MCF 10A (cell line): Measurements from ENCODE around the gene KCTD11. TPM values are rescaled to one million over a fixed set of nuclear protein-coding genes. Genes with fewer than 3 reads are reported as not detected.

Experiments
- BruUV-seq: library from RNA; stranded (reverse); fragments of 400-500 nt; replicated peaks from 2 replicates; lab custom pipeline; 2021; lab: Mats Ljungman, UMichigan
- CTCF ChIA-PET: fragments of 300-600 bp; sonication (Branson Sonifier 250); formaldehyde crosslinking; extraction: SDS; loops from one replicate; lab custom pipeline; 2021; ENCODE audit warnings: antibody characterized with exemption, inconsistent platforms; lab: Yijun Ruan, JAX
- POLR2A ChIA-PET: fragments of 300-600, 350-650 bp; sonication (Branson Sonifier 250); formaldehyde crosslinking; extraction: SDS; loops from one replicate; lab custom pipeline; 2020; ENCODE audit warnings: antibody characterized with exemption, inconsistent platforms; lab: Yijun Ruan, JAX
- DNase-seq: peaks from one replicate; pipeline ENCODE4 v3.0.0-alpha.2; 2018; ENCODE audit not compliant: unreplicated experiment
- H3K27ac Mint-ChIP-seq: one replicate; pipeline ENCODE4 v1.8.0; 2022; ENCODE audit warnings: mild to moderate bottlenecking, low read depth, mixed read lengths; ENCODE audit not compliant: unreplicated experiment
- H3K27me3 Mint-ChIP-seq: one replicate; pipeline ENCODE4 v1.8.0; 2022; ENCODE audit warnings: mixed read lengths; ENCODE audit not compliant: insufficient read depth, unreplicated experiment
- H3K36me3 Mint-ChIP-seq: one replicate; pipeline ENCODE4 v1.8.0; 2022; ENCODE audit warnings: mild to moderate bottlenecking, moderate library complexity, mixed read lengths; ENCODE audit not compliant: insufficient read depth, unreplicated experiment
- H3K4me1 Mint-ChIP-seq: one replicate; pipeline ENCODE4 v1.8.0; 2022; ENCODE audit warnings: mixed read lengths; ENCODE audit not compliant: insufficient read depth, unreplicated experiment
- H3K4me3 Mint-ChIP-seq: one replicate; pipeline ENCODE4 v1.8.0; 2022; ENCODE audit warnings: mild to moderate bottlenecking, moderate library complexity, mixed read lengths; ENCODE audit not compliant: unreplicated experiment
- H3K9me3 Mint-ChIP-seq: one replicate; pipeline ENCODE4 v1.8.0; 2022; ENCODE audit warnings: mixed read lengths; ENCODE audit not compliant: unreplicated experiment
- CTCF ChIP-seq: fragments of 200-600 bp; IDR thresholded peaks from one replicate; pipeline ENCODE4 v1.8.0; 2022; ENCODE audit warnings: antibody characterized with exemption, mild to moderate bottlenecking; ENCODE audit not compliant: unreplicated experiment
- intact Hi-C: fragments of 100-400 bp; cut with micrococcal nuclease; formaldehyde crosslinking; loops from 2 replicates; pipeline ENCODE4 v1.14.1; 2022
- total RNA-seq: library from RNA; stranded (reverse); gene quantifications from 2 replicates; pipeline ENCODE4 v1.2.3, GENCODE V29; 2022

KCTD11 gene
- total RNA-seq, 1 experiment from 2014 or later: 10.1 TPM

DNA sequence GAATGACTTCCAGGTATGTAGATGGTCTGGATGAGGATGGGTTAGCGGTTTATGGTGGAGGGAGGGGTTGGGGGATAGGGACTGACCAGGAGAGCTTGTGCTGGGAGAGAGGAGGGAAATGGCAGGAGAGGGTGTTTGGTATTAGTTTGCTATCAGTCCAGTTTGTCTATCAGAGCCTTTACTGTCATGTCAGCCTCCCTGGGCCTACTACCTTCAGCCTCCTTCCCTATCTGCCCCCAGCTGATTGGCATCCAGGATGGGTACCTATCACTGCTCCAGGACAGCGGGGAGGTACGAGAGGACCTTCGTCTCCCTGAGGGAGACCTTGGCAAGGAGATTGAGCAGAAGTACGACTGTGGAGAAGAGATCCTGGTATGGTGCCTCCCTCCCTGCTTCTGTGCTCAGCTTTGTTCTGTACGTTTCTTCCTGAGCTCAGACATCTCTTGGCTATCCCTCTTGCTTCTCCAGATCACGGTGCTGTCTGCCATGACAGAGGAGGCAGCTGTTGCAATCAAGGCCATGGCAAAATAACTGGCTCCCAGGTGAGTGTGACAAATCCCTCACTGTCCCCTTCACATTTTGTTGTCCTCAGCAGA lies 40.8 kb upstream of the KCTD11 start:
- Mint-ChIP-seq H3K27me3 (no peaks in the 10 kb centered on the region), H3K4me1 (peaks cover 37% of the 10 kb centered on the region), H3K9me3 (no peaks in the 10 kb centered on the region), H3K27ac (peak overlapping the region; percentile 87), H3K36me3 (peaks cover 89% of the 10 kb centered on the region), H3K4me3 (peak overlapping the region; percentile 88)
- ChIA-PET POLR2A (interaction anchor here (1.0 to 1.7 kb wide), 2 partner anchors 18 to 272 kb away, joined by 3 read pairs; partner anchors contain the start of genes MPDU1 and NEURL4), CTCF (interaction anchor here (1.2 to 1.5 kb wide), 2 partner anchors 34 to 44 kb away, joined by 3 to 6 read pairs; no protein-coding TSS in a partner anchor)
- no peak for DNase-seq
- BruUV-seq: no TSS peak
- intact Hi-C loops: no loop called here
- no peak for TF ChIP-seq CTCF

DNA sequence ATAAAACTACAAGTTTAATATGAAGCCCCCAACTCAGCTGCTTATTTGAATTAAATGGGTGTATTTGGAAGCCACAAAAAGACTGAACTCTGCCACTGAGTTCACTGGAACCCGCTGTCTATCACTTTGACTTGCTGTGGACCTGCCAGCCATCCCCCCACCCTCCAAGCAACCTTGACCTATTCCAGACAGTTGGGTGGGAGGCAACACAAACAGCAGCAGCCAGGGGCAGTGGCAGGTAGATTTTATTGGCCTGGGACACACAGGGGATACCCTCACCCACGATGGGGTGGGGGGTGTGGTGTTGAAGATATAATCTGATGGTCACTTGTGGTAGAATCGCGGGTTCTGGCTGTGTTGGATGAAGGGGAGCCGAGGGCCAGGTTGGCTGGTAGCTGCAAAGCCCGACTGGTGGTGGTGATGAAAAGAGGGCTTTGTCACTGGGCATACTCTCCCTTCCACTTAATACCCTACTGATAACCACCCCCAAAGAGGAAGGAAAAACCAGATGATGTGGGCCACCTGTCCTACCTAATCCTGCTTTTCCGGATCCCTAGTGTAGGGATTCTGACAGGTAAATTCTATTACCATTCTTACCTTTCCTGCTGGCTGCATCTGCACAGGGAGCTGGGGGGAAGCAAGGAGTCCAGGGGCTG lies 39.4 kb upstream of the KCTD11 start:
- H3K9me3 Mint-ChIP-seq: no peaks in the 10 kb centered on the region
- H3K27me3 Mint-ChIP-seq: no peaks in the 10 kb centered on the region
- DNase-seq: no peak
- intact Hi-C loops: no loop called here
- ChIA-PET POLR2A (interaction anchor here (0.8 to 4.0 kb wide), 8 partner anchors 17 to 263 kb away, joined by 3 to 41 read pairs (median 4); partner anchors contain the start of genes ACADVL, CTDNEP1, DLG4 and ELP5), CTCF (interaction anchor here (0.5 to 1.2 kb wide), 5 partner anchors 12 to 291 kb away, joined by 3 to 6 read pairs (median 4); partner anchors contain the start of gene PHF23)
- peaks cover 41% of the 10 kb centered on the region for H3K4me1 Mint-ChIP-seq
- H3K36me3 Mint-ChIP-seq: peaks cover 87% of the 10 kb centered on the region
- H3K4me3 Mint-ChIP-seq: peak overlapping the region; percentile 47
- no peak overlapping the region for H3K27ac Mint-ChIP-seq
- no peak for TF ChIP-seq CTCF
- BruUV-seq: no TSS peak

GRCh38 chr17:7313088-7313889 lies 38.7 kb upstream of the KCTD11 start:
- no peak for DNase-seq
- ChIA-PET POLR2A (interaction anchor here (0.6 to 4.0 kb wide), 13 partner anchors 16 to 271 kb away, joined by 3 to 41 read pairs (median 5); partner anchors contain the start of genes ACADVL, CTDNEP1, DLG4 and ELP5), CTCF (interaction anchor here (0.7 to 1.2 kb wide), 6 partner anchors 11 to 292 kb away, joined by 3 to 6 read pairs (median 4); partner anchors contain the start of gene PHF23)
- H3K9me3 Mint-ChIP-seq: no peaks in the 10 kb centered on the region
- no TSS peak for BruUV-seq
- H3K4me3 Mint-ChIP-seq: peak overlapping the region; percentile 85
- H3K27me3 Mint-ChIP-seq: no peaks in the 10 kb centered on the region
- intact Hi-C loops: no loop called here
- H3K27ac Mint-ChIP-seq: no peak overlapping the region
- TF ChIP-seq CTCF: no peak
- H3K4me1 Mint-ChIP-seq: peaks cover 41% of the 10 kb centered on the region
- H3K36me3 Mint-ChIP-seq: peaks cover 92% of the 10 kb centered on the region
